Measurements from ENCODE around the gene PCNX3.

PCNX3 gene

GRCh38 chr11:65599955-65600246, 15.7 kb upstream of the PCNX3 start:
- TF ChIP-seq CTCF (IDR thresholded peaks at IDR 0.05; ENCODE audit: low read length, missing control alignments): no peak
- no peak for DNase-seq (ENCODE audit: low read depth)
- no peak overlapping the region for H3K4me3 ChIP-seq (replicated peaks; ENCODE audit: low read depth, low read length)

GRCh38 chr11:65604258-65604657, 11.3 kb upstream of the PCNX3 start:
- DNase-seq (ENCODE audit: low read depth): no peak
- no peak for TF ChIP-seq CTCF (IDR thresholded peaks at IDR 0.05; ENCODE audit: low read length, missing control alignments)
- H3K4me3 ChIP-seq (replicated peaks; ENCODE audit: low read depth, low read length): no peak overlapping the region

GRCh38 chr11:65606876-65607613, 8.5 kb upstream of the PCNX3 start:
- no peak for TF ChIP-seq CTCF (IDR thresholded peaks at IDR 0.05; ENCODE audit: low read length, missing control alignments)
- H3K4me3 ChIP-seq (replicated peaks; ENCODE audit: low read depth, low read length): no peak overlapping the region
- peak; percentile 96 for DNase-seq (ENCODE audit: low read depth)

GRCh38 chr11:65607614-65608426, 7.8 kb upstream of the PCNX3 start:
- no peak for DNase-seq (ENCODE audit: low read depth)
- no peak overlapping the region for H3K4me3 ChIP-seq (replicated peaks; ENCODE audit: low read depth, low read length)
- no peak for TF ChIP-seq CTCF (IDR thresholded peaks at IDR 0.05; ENCODE audit: low read length, missing control alignments)

- TF ChIP-seq CTCF (IDR thresholded peaks at IDR 0.05; ENCODE audit: low read length, missing control alignments): no peak
- DNase-seq (ENCODE audit: low read depth): peak; percentile 37
- H3K4me3 ChIP-seq (replicated peaks; ENCODE audit: low read depth, low read length): no peak overlapping the region
Observed at GRCh38 chr11:65609229-65609628, 6.3 kb upstream of the PCNX3 start.

- DNase-seq (ENCODE audit: low read depth): no peak
- H3K4me3 ChIP-seq (replicated peaks; ENCODE audit: low read depth, low read length): no peak overlapping the region
- TF ChIP-seq CTCF (IDR thresholded peaks at IDR 0.05; ENCODE audit: low read length, missing control alignments): no peak
Observed at GRCh38 chr11:65609665-65610064, 5.9 kb upstream of the PCNX3 start.
